K562 (cell line): ENCODE data around the gene CCDC85C. TPM values are rescaled to one million over a fixed set of nuclear protein-coding genes. Genes with fewer than 3 reads are reported as not detected.
A peak's percentile ranks its signal among the peaks of the same experiment; 100 is the strongest.

Experiments
- BCLAF1 ChIP-seq, 2 experiments: fragments of 450-650 bp in 1 of 2; IDR thresholded peaks; 2 replicates each; pipeline ENCODE4 v1.6.1; 2011 to 2017; ENCODE audit warnings: low read depth in 2 of 2, antibody characterized with exemption in 1 of 2, borderline replicate concordance in 1 of 2, low read length in 1 of 2, mild to moderate bottlenecking in 1 of 2, mixed read lengths in 1 of 2; ENCODE audit not compliant: control insufficient read depth in 1 of 2
- BCOR ChIP-seq: fragments of 450-650 bp; IDR thresholded peaks from 2 replicates; pipeline ENCODE4 v1.6.1; 2016
- CREB5 ChIP-seq: fragments of 250-450 bp; sonication (Bioruptor Pico); IDR thresholded peaks from 2 replicates; pipeline ENCODE4 v1.5.0; 2020; ENCODE audit warnings: mild to moderate bottlenecking
- EWSR1 ChIP-seq: fragments of 450-650 bp; IDR thresholded peaks from 2 replicates; pipeline ENCODE4 v1.6.1; 2018; ENCODE audit warnings: borderline replicate concordance, mild to moderate bottlenecking, low read depth, moderate library complexity; ENCODE audit not compliant: partially characterized antibody
- HOXB6 ChIP-seq: fragments of 250-450 bp; sonication (Bioruptor Pico); IDR thresholded peaks from 2 replicates; pipeline ENCODE4 v1.5.1; 2022; ENCODE audit warnings: mild to moderate bottlenecking, borderline replicate concordance
- IRF9 ChIP-seq: fragments of 450-650 bp; IDR thresholded peaks from 2 replicates; pipeline ENCODE4 v1.6.1; 2016; ENCODE audit warnings: missing biosample characterization, missing genetic modification characterization
- NFIX ChIP-seq: fragments of 250-450 bp; sonication (Bioruptor Pico); IDR thresholded peaks from 2 replicates; pipeline ENCODE4 v1.4.0; 2020; ENCODE audit warnings: low read depth, mild to moderate bottlenecking, moderate library complexity
- RBFOX2 ChIP-seq: fragments of 200-400 bp; formaldehyde crosslinking; IDR thresholded peaks from 2 replicates; pipeline ENCODE4 v1.6.1; 2017; ENCODE audit warnings: low read depth, mild to moderate bottlenecking, low read length, moderate library complexity
- SIN3B ChIP-seq: fragments of 450-650 bp; IDR thresholded peaks from 2 replicates; pipeline ENCODE4 v1.6.1; 2017; ENCODE audit warnings: low read depth, mild to moderate bottlenecking, moderate library complexity
- SMARCB1 ChIP-seq: IDR thresholded peaks from 2 replicates; pipeline ENCODE4 v1.6.1; 2011; ENCODE audit warnings: improper control_type of control experiment, low read depth; ENCODE audit not compliant: insufficient read length
- SMARCC2 ChIP-seq: fragments of 450-650 bp; IDR thresholded peaks from 2 replicates; pipeline ENCODE4 v1.6.1; 2017; ENCODE audit warnings: antibody characterized with exemption, moderate library complexity, mild to moderate bottlenecking, low read depth
- SP2 ChIP-seq: IDR thresholded peaks from 2 replicates; pipeline ENCODE4 v1.6.1; 2011; ENCODE audit warnings: mild to moderate bottlenecking, low read depth, low read length, moderate library complexity; ENCODE audit not compliant: poor library complexity, severe bottlenecking; ENCODE audit errors: extremely low read depth
- U2AF1 ChIP-seq: fragments of 200-400 bp; formaldehyde crosslinking; optimal IDR thresholded peaks from 2 replicates; pipeline ENCODE3; 2017; ENCODE audit warnings: mild to moderate bottlenecking, low read depth, low read length, moderate library complexity
- ZBTB7A ChIP-seq: IDR thresholded peaks from 2 replicates; pipeline ENCODE4 v1.6.1; 2011; ENCODE audit warnings: low read depth, mild to moderate bottlenecking, low read length, moderate library complexity, borderline replicate concordance; ENCODE audit not compliant: control insufficient read depth
- ZNF175 ChIP-seq: fragments of 200-800 bp; sonication (Bioruptor generic); IDR thresholded peaks from 2 replicates; pipeline ENCODE4 v1.6.1; 2016; ENCODE audit warnings: low read depth, mild to moderate bottlenecking, missing genetic modification characterization, missing compliant biosample characterization
- ZNF224 ChIP-seq: sonication (generic); formaldehyde crosslinking; IDR thresholded peaks from 2 replicates; pipeline ENCODE4 v1.8.0; 2022; ENCODE audit warnings: mild to moderate bottlenecking, missing genetic modification reagents
- polyA plus RNA-seq, 8 experiments: library from polyadenylated mRNA; depleted of rRNA in 4 of 8; stranded (reverse) in 5 of 8; unstranded in 3 of 8; fragments of >200 nt; fragmentation: Nextera tagmentation in 2 of 8; fragmentation: Illumina TruSeq in 1 of 8; extraction: Ambion mirVana in 2 of 8; extraction: Trizol in 1 of 8; gene quantifications; 2 replicates each; pipeline versions ENCODE4 v1.2.1 to v1.2.3, GENCODE V29; 2011 to 2014; ENCODE audit warnings: inconsistent platforms in 1 of 8, missing spikeins in 1 of 8
- total RNA-seq, 7 experiments: library from RNA; depleted of rRNA in 6 of 7; stranded (reverse); fragments of >200 nt in 6 of 7; fragmentation: Illumina TruSeq in 2 of 7; extraction: Trizol in 2 of 7; gene quantifications; 2 replicates each; pipeline versions ENCODE4 v1.2.1 to v1.2.3, GENCODE V29; 2011 to 2021; ENCODE audit warnings: low replicate concordance in 1 of 7
- TF ChIP-seq, protein P1 (sequence below): fragments of 450-650 bp; IDR thresholded peaks from 2 replicates; pipeline ENCODE4 v1.6.1; 2014; ENCODE audit warnings: low read depth, mild to moderate bottlenecking, moderate library complexity, borderline replicate concordance
- TF ChIP-seq, protein P2 (sequence below): fragments of 450-650 bp; IDR thresholded peaks from 2 replicates; pipeline ENCODE4 v1.6.1; 2016; ENCODE audit warnings: low read depth, mild to moderate bottlenecking, moderate library complexity

Gene CCDC85C
- total and polyA plus RNA-seq, 9 of the 15 experiments (the other 6 are each of a cell fraction or from before 2014, with no cell fraction given): 0.18 to 22.0 (median 6.3) TPM

GRCh38 chr14:99480917-99481744 lies 122.9 kb downstream of the CCDC85C start, which contains the start of gene CCNK (continued):
- TF ChIP-seq BCLAF1 (IDR thresholded peaks at IDR 0.05; ENCODE audit: borderline replicate concordance in 1 of 2, control insufficient read depth in 1 of 2, low read depth in 2 of 2, low read length in 1 of 2): no peak
- peak; percentile 93 for TF ChIP-seq RBFOX2
- TF ChIP-seq SMARCB1: no peak
- TF ChIP-seq SP2: peak; percentile 59
- TF ChIP-seq SMARCC2: no peak
- TF ChIP-seq, protein P1, sequence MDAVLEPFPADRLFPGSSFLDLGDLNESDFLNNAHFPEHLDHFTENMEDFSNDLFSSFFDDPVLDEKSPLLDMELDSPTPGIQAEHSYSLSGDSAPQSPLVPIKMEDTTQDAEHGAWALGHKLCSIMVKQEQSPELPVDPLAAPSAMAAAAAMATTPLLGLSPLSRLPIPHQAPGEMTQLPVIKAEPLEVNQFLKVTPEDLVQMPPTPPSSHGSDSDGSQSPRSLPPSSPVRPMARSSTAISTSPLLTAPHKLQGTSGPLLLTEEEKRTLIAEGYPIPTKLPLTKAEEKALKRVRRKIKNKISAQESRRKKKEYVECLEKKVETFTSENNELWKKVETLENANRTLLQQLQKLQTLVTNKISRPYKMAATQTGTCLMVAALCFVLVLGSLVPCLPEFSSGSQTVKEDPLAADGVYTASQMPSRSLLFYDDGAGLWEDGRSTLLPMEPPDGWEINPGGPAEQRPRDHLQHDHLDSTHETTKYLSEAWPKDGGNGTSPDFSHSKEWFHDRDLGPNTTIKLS: no peak
- no peak for TF ChIP-seq IRF9 (tag)
- TF ChIP-seq U2AF1: no peak
- TF ChIP-seq ZNF175: no peak
- TF ChIP-seq ZNF224 (CRISPR knock-in tag): no peak
- no peak for TF ChIP-seq EWSR1
- TF ChIP-seq NFIX (CRISPR knock-in tag): no peak
- no peak for TF ChIP-seq BCOR
- no peak for TF ChIP-seq CREB5
- TF ChIP-seq ZBTB7A: peak; percentile 77
- TF ChIP-seq, protein P2, sequence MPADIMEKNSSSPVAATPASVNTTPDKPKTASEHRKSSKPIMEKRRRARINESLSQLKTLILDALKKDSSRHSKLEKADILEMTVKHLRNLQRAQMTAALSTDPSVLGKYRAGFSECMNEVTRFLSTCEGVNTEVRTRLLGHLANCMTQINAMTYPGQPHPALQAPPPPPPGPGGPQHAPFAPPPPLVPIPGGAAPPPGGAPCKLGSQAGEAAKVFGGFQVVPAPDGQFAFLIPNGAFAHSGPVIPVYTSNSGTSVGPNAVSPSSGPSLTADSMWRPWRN: no peak
- TF ChIP-seq HOXB6 (CRISPR knock-in tag): no peak
- peak; percentile 98 for TF ChIP-seq SIN3B
